Keratinocyte (primary cell): ENCODE measurements around the gene TBC1D14. TPM values are rescaled to one million over a fixed set of nuclear protein-coding genes. Genes with fewer than 3 reads are reported as not detected.

Experiments
- DNase-seq: peaks from one replicate; pipeline ENCODE4 v3.0.0-alpha.2; 2011; ENCODE audit warnings: low read depth, missing footprints, low spot score
- FAIRE-seq: peaks from 2 replicates; lab custom pipeline; 2011; peaks lifted over from hg19 to GRCh38; lab: Jason Lieb, UNC
- H2AFZ ChIP-seq: 2 replicates; pipeline ENCODE4 v1.6.0; 2012; ENCODE audit warnings: low read length, control low read depth, inconsistent platforms; ENCODE audit not compliant: control insufficient read depth
- H3K27ac ChIP-seq: 2 replicates; pipeline ENCODE4 v1.5.1; 2011; ENCODE audit warnings: low read length; ENCODE audit not compliant: control insufficient read depth, insufficient read depth
- H3K27me3 ChIP-seq: 3 replicates; pipeline ENCODE4 v1.6.0; 2011; ENCODE audit warnings: low read length; ENCODE audit not compliant: control insufficient read depth, insufficient read depth; ENCODE audit errors: extremely low read depth
- H3K36me3 ChIP-seq, 2 experiments: 2 replicates in 1 of 2; 3 replicates in 1 of 2; pipeline ENCODE4 v1.5.1; 2011; ENCODE audit warnings: low read length in 2 of 2, mild to moderate bottlenecking in 1 of 2; ENCODE audit not compliant: control insufficient read depth in 2 of 2, insufficient read depth in 2 of 2; ENCODE audit errors: extremely low read depth in 1 of 2
- H3K4me1 ChIP-seq: 3 replicates; pipeline ENCODE4 v1.5.1; 2011; ENCODE audit warnings: low read length; ENCODE audit not compliant: control insufficient read depth, insufficient read depth; ENCODE audit errors: extremely low read depth
- H3K4me2 ChIP-seq: 3 replicates; pipeline ENCODE4 v1.6.0; 2011; ENCODE audit warnings: low read depth, low read length; ENCODE audit not compliant: control insufficient read depth, insufficient read depth; ENCODE audit errors: extremely low read depth
- H3K4me3 ChIP-seq, 3 experiments: fragments of 200-600 bp in 1 of 3; sonication (generic) in 1 of 3; 2 replicates in 2 of 3; 3 replicates in 1 of 3; pipeline ENCODE4 v1.5.1; 2011 to 2016; ENCODE audit warnings: low read length in 3 of 3, mild to moderate bottlenecking in 3 of 3, control low read depth in 2 of 3, inconsistent platforms in 1 of 3, low read depth in 1 of 3, mixed read lengths in 1 of 3, mixed run types in 1 of 3, moderate library complexity in 1 of 3; ENCODE audit not compliant: control insufficient read depth in 2 of 3, insufficient read depth in 2 of 3; ENCODE audit errors: extremely low read depth in 1 of 3
- H3K79me2 ChIP-seq: 2 replicates; pipeline ENCODE4 v1.6.0; 2012; ENCODE audit warnings: low read length; ENCODE audit not compliant: control insufficient read depth, insufficient read depth
- H3K9ac ChIP-seq: 3 replicates; pipeline ENCODE4 v1.6.0; 2011; ENCODE audit warnings: low read length; ENCODE audit not compliant: control insufficient read depth, insufficient read depth; ENCODE audit errors: extremely low read depth
- H3K9me1 ChIP-seq: 3 replicates; pipeline ENCODE4 v1.6.0; 2011; ENCODE audit warnings: low read length; ENCODE audit not compliant: control insufficient read depth, insufficient read depth; ENCODE audit errors: extremely low read depth
- H3K9me3 ChIP-seq: 2 replicates; pipeline ENCODE4 v1.5.1; 2012; ENCODE audit warnings: low read depth, low read length; ENCODE audit not compliant: control insufficient read depth
- H4K20me1 ChIP-seq: 3 replicates; pipeline ENCODE4 v1.6.0; 2011; ENCODE audit warnings: low read length; ENCODE audit not compliant: control insufficient read depth, insufficient read depth; ENCODE audit errors: extremely low read depth
- EZH2 ChIP-seq: IDR thresholded peaks from one replicate; pipeline ENCODE4 v1.6.1; 2012; ENCODE audit warnings: inconsistent platforms, mild to moderate bottlenecking, low read length, moderate library complexity
- dilution Hi-C: fragments of 300-500 bp; cut with MboI; formaldehyde crosslinking; loops from one replicate; pipeline ENCODE4 v1.7.0; 2020; ENCODE audit warnings: low sequenced_read_pairs; ENCODE audit not compliant: extremely low pct_ligation_motif_present
- polyA plus RNA-seq, 5 experiments: library from polyadenylated mRNA; depleted of rRNA in 3 of 5; stranded (reverse) in 3 of 5; stranded (forward) in 1 of 5; unstranded in 1 of 5; fragments of >200 nt; gene quantifications; 1 replicate in 1 of 5; 2 replicates in 3 of 5; 3 replicates in 1 of 5; pipeline versions ENCODE4 v1.2.1 to v1.2.3, GENCODE V29; 2011 to 2012; ENCODE audit warnings: missing spikeins in 2 of 5, low read depth in 1 of 5, low replicate concordance in 1 of 5
- TF ChIP-seq, protein P1 (sequence below), 3 experiments: IDR thresholded peaks in 1 of 3; conservative IDR thresholded peaks in 1 of 3; optimal IDR thresholded peaks in 1 of 3; 2 replicates in 2 of 3; 3 replicates in 1 of 3; pipeline versions ENCODE3 to v1.5.1; 2011; ENCODE audit warnings: low read length in 3 of 3, mild to moderate bottlenecking in 3 of 3, moderate library complexity in 2 of 3, control low read depth in 1 of 3, inconsistent platforms in 1 of 3; ENCODE audit not compliant: insufficient read depth in 2 of 3; ENCODE audit errors: extremely low read depth in 1 of 3

The TBC1D14 gene
- polyA plus RNA-seq, 1 donor (not counting 4 experiments of a cell fraction or from before 2014, with no cell fraction given): 55.1 TPM

- Histone ChIP-seq H3K9me1 (no peaks in the 10 kb centered on the region), H3K4me3 (no peak overlapping the region), H3K9me3 (no peaks in the 10 kb centered on the region), H3K9ac (no peak overlapping the region), H3K4me2 (peak overlapping the region; percentile 38), H3K4me1 (peaks cover 22% of the 10 kb centered on the region), H2AFZ (no peak overlapping the region), H3K27me3 (no peaks in the 10 kb centered on the region), H3K36me3 (peaks cover 0 to 1% of the 10 kb centered on the region in 2 experiments), H4K20me1 (no peaks in the 10 kb centered on the region), H3K79me2 (no peaks in the 10 kb centered on the region), H3K27ac (peak overlapping the region; percentile 41)
- FAIRE-seq: peak; percentile 17
- no peak for TF ChIP-seq EZH2
- TF ChIP-seq, protein P1, sequence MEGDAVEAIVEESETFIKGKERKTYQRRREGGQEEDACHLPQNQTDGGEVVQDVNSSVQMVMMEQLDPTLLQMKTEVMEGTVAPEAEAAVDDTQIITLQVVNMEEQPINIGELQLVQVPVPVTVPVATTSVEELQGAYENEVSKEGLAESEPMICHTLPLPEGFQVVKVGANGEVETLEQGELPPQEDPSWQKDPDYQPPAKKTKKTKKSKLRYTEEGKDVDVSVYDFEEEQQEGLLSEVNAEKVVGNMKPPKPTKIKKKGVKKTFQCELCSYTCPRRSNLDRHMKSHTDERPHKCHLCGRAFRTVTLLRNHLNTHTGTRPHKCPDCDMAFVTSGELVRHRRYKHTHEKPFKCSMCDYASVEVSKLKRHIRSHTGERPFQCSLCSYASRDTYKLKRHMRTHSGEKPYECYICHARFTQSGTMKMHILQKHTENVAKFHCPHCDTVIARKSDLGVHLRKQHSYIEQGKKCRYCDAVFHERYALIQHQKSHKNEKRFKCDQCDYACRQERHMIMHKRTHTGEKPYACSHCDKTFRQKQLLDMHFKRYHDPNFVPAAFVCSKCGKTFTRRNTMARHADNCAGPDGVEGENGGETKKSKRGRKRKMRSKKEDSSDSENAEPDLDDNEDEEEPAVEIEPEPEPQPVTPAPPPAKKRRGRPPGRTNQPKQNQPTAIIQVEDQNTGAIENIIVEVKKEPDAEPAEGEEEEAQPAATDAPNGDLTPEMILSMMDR (optimal IDR thresholded peaks at IDR 0.05 in 1 of 3, IDR thresholded peaks at IDR 0.05 in 1 of 3, conservative IDR thresholded peaks at IDR 0.05 in 1 of 3; ENCODE audit: extremely low read depth in 1 of 3, insufficient read depth in 2 of 3, low read length in 3 of 3): no peak
- dilution Hi-C loops: no loop called here
- DNase-seq: peak; percentile 30
These were observed 32.7 kb downstream of the TBC1D14 start for GRCh38 chr4:6942238-6942800.

DNA sequence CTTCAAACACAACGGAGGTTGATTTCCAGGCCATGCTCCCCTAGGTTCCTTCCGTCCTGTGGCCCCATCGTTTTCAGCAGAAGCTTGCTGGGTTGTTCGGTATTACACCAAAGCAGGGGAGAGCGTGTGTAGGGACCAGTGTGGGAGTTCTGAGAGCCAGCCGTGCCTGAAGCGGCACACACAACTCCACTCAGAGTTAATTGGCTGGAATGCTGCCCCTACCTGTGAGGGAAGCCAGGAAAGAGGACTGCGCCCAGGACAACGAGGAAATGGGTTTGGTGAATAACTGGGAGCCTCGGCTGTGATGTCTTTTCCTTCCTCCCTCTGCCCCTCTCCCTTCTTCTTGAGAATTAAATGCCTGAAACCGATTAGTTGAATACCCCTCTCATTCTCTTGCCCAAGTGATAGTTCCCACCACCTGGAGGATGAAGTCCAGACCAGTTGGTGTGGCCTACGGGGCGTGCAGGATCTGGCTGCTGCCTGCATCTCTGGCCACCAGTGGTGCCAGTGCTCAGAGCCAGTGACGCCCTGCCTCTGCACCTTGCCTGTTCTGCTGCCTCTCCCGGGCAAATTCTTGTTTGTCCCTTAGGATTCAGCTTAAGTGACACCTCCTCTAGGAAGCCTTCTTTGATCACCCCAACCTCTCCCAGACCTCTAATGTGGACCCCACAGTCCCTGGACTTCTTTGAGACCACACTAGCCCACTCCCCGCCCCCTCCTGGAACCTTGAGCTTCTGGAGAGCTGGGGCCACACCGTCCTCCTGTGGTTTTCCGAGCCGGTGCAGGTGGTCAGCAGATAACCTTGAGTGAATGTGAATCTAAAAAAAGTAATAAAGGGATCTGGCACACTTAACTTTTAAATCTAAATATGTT, 33.6 kb downstream of the TBC1D14 start:
- H3K27me3 ChIP-seq: no peaks in the 10 kb centered on the region
- no peaks in the 10 kb centered on the region for H3K9me1 ChIP-seq
- peaks cover 22% of the 10 kb centered on the region for H3K4me1 ChIP-seq
- no peak overlapping the region for H3K9ac ChIP-seq
- no peaks in the 10 kb centered on the region for H3K79me2 ChIP-seq
- H3K27ac ChIP-seq: no peak overlapping the region
- no peaks in the 10 kb centered on the region for H4K20me1 ChIP-seq
- dilution Hi-C loops: no loop called here
- DNase-seq: no peak
- H3K36me3 ChIP-seq: peaks cover 0 to 1% of the 10 kb centered on the region in 2 experiments
- TF ChIP-seq, protein P1 (optimal IDR thresholded peaks at IDR 0.05 in 1 of 3, IDR thresholded peaks at IDR 0.05 in 1 of 3, conservative IDR thresholded peaks at IDR 0.05 in 1 of 3; ENCODE audit: extremely low read depth in 1 of 3, insufficient read depth in 2 of 3, low read length in 3 of 3): no peak
- TF ChIP-seq EZH2: no peak
- no peak overlapping the region for H3K4me3 ChIP-seq
- FAIRE-seq: no peak
- H3K4me2 ChIP-seq: no peak overlapping the region
- H3K9me3 ChIP-seq: no peaks in the 10 kb centered on the region
- no peak overlapping the region for H2AFZ ChIP-seq
